ENCODE data around the gene LRP1B.

DNA sequence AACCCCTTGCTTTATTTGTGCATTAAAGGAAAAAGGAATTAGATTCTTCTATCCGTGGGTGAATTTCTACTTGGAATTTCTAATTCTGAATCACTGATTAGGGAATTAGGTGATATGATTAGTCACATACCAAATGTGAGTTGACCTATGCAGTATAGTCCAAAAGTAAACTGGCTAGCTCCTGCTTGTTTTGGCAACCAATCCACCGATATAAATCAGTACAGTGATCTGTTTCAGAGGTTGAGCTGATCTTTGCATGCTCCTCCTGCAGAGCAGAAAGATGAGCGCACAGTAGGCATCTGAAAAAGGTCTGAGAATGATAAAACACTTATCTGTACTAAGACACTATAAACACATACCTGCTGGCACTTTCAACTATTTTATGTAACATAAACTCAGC lies 86.6 kb downstream of the LRP1B start:
- TF ChIP-seq, protein P1, sequence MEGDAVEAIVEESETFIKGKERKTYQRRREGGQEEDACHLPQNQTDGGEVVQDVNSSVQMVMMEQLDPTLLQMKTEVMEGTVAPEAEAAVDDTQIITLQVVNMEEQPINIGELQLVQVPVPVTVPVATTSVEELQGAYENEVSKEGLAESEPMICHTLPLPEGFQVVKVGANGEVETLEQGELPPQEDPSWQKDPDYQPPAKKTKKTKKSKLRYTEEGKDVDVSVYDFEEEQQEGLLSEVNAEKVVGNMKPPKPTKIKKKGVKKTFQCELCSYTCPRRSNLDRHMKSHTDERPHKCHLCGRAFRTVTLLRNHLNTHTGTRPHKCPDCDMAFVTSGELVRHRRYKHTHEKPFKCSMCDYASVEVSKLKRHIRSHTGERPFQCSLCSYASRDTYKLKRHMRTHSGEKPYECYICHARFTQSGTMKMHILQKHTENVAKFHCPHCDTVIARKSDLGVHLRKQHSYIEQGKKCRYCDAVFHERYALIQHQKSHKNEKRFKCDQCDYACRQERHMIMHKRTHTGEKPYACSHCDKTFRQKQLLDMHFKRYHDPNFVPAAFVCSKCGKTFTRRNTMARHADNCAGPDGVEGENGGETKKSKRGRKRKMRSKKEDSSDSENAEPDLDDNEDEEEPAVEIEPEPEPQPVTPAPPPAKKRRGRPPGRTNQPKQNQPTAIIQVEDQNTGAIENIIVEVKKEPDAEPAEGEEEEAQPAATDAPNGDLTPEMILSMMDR (IDR thresholded peaks at IDR 0.05): no peak
- TF ChIP-seq ZFX (IDR thresholded peaks at IDR 0.05; ENCODE audit: borderline replicate concordance): no peak
